Ovary (tissue), 9 donors: ENCODE results near the gene IDUA. TPM values are rescaled to one million over a fixed set of nuclear protein-coding genes. Genes with fewer than 3 reads are reported as not detected.

Source experiments
- polyA plus RNA-seq, 2 donors: library from polyadenylated mRNA; stranded (reverse); fragments of 200-250 nt in 1 of 2; fragments of 350-450 nt in 1 of 2; fragmentation: Illumina TruSeq in 1 of 2; extraction: RNeasy Lipid Tissue Mini Kit (QIAGEN cat#74804) in 1 of 2; gene quantifications; one replicate each; pipeline ENCODE4 v1.2.3, GENCODE V29; 2013 to 2014
- total RNA-seq, 7 donors: library from RNA; depleted of rRNA in 2 of 7; stranded (reverse); fragments of >200 nt in 2 of 7; fragmentation: NEBNext Ultra II Directional in 3 of 7; extraction: Animal tissue kit (Norgen Biotek cat#: 25700) in 3 of 7; gene quantifications; one replicate each; pipeline versions ENCODE4 v1.1.0 to v1.2.4, GENCODE V29; 2016 to 2023
- donor health status: DM: no; HTN: no; CAD: no; lungs with moderate emphysema.
- donor health status: DM: no; HTN: no; CAD: no.
- donor health status: Bipolar disorder and iron deficiency.
- donor health status: DM: yes; HTN: yes; CAD: no.
- donor health status: DM: no; HTN: no; CAD: no.
- donor health status: DM: yes; HTN: yes; CAD: no.

The IDUA gene
- total and polyA plus RNA-seq, 9 donors = 3.1 to 49.1 (median 31.8) TPM

Other genes with a start within 250 kb of the IDUA start
- gene CPLX1, start 160.9 kb upstream of the IDUA start, total RNA-seq = 10 to 100 TPM in 1 of 7 donors, 1 to 10 TPM in 6; 1.4 to 10.2 (median 3.9) TPM
- gene CPLX1, start 160.9 kb upstream of the IDUA start, polyA plus RNA-seq = 1 to 10 TPM in 1 of 2 donors, under 1 TPM in 1; 0.47 to 2.3 TPM
- 10 to 100 TPM; 54.1 to 95.4 (median 76.2) TPM for gene GAK, start 54.7 kb upstream of the IDUA start, total RNA-seq
- gene GAK, start 54.7 kb upstream of the IDUA start, polyA plus RNA-seq = 10 to 100 TPM; 30.7 to 66.8 TPM
- 10 to 100 TPM; 10.6 to 28.4 (median 21.2) TPM for gene TMEM175, start 54.6 kb upstream of the IDUA start, total RNA-seq
- 10 to 100 TPM; 10.9 to 25.1 TPM for gene TMEM175, start 54.6 kb upstream of the IDUA start, polyA plus RNA-seq
- gene DGKQ, start 13.5 kb upstream of the IDUA start, total RNA-seq = 10 to 100 TPM in 2 of 7 donors, 1 to 10 TPM in 5; 5.5 to 12.9 (median 7.0) TPM
- 1 to 10 TPM in 1 of 2 donors, under 1 TPM in 1; 0.53 to 5.7 TPM for gene DGKQ, start 13.5 kb upstream of the IDUA start, polyA plus RNA-seq
- gene SLC26A1, start 6.4 kb downstream of the IDUA start, total RNA-seq = 1 to 10 TPM in 1 of 7 donors, under 1 TPM in 5, not detected in 1; 0.10 to 1.1 (median 0.21) TPM
- under 1 TPM; 0.28 to 0.36 TPM for gene SLC26A1, start 6.4 kb downstream of the IDUA start, polyA plus RNA-seq
- gene FGFRL1, start 24.6 kb downstream of the IDUA start, total RNA-seq = 10 to 100 TPM; 23.4 to 59.1 (median 40.2) TPM
- 10 to 100 TPM; 29.5 to 29.6 TPM for gene FGFRL1, start 24.6 kb downstream of the IDUA start, polyA plus RNA-seq
- gene RNF212, start 126.5 kb downstream of the IDUA start, total RNA-seq = 10 to 100 TPM in 6 of 7 donors, 1 to 10 TPM in 1; 6.2 to 31.0 (median 20.3) TPM
- 10 to 100 TPM in 1 of 2 donors, 1 to 10 TPM in 1; 6.8 to 11.5 TPM for gene RNF212, start 126.5 kb downstream of the IDUA start, polyA plus RNA-seq
- 100 to 1,000 TPM in 1 of 7 donors, 10 to 100 TPM in 6; 12.2 to 104 (median 55.3) TPM for gene SPON2, start 185.5 kb downstream of the IDUA start, total RNA-seq
- 10 to 100 TPM in 1 of 2 donors, 1 to 10 TPM in 1; 8.0 to 46.2 TPM for gene SPON2, start 185.5 kb downstream of the IDUA start, polyA plus RNA-seq